ENCODE data around the gene TNKS2. TPM values are rescaled to one million over a fixed set of nuclear protein-coding genes. Genes with fewer than 3 reads are reported as not detected.

Gene TNKS2
- total and polyA plus RNA-seq, 10 donors = 12.4 to 78.2 (median 55.6) TPM

GRCh38 chr10:91759581-91759986 is 38.6 kb upstream of the TNKS2 start:
- Histone ChIP-seq H3K36me3 (no peaks in the 10 kb centered on the region), H3K27me3 (replicated peaks in 1 of 7) (no peaks in the 10 kb centered on the region), H3K4me3 (no peak overlapping the region), H3K9me3 (no peaks in the 10 kb centered on the region), H3K27ac (no peak overlapping the region), H3K4me1 (no peaks in the 10 kb centered on the region)
- 77 to 89% (median 87%) methylated on average over 5 of the region's 5 CpGs for WGBS, 5 donors
- TF ChIP-seq POLR2A (IDR thresholded peaks at IDR 0.05) (no peak), POLR2AphosphoS5 (IDR thresholded peaks at IDR 0.05) (no peak), CTCF (IDR thresholded peaks at IDR 0.05 in 8 of 11, conservative IDR thresholded peaks at IDR 0.05 in 3 of 11) (no peak)
- DNase-seq = no peak
- intact Hi-C loops (cut with DNase I; ENCODE audit: low total_unique reads) = loop anchor here (5.0 kb wide), 1 partner anchor 158 kb away; no protein-coding TSS in a partner anchor

- Histone ChIP-seq H3K27me3 (replicated peaks in 1 of 7) (no peaks in the 10 kb centered on the region), H3K4me1 (no peaks in the 10 kb centered on the region), H3K9me3 (no peaks in the 10 kb centered on the region), H3K4me3 (no peak overlapping the region), H3K27ac (no peak overlapping the region), H3K36me3 (no peaks in the 10 kb centered on the region)
- WGBS, 5 donors = 33 to 59% (median 56%) methylated on average over 1 of the region's 1 CpG
- no peak for DNase-seq
- intact Hi-C loops (cut with DNase I; ENCODE audit: low total_unique reads) = no loop called here
- TF ChIP-seq POLR2A (IDR thresholded peaks at IDR 0.05) = no peak
- TF ChIP-seq POLR2AphosphoS5 (IDR thresholded peaks at IDR 0.05) = no peak
- TF ChIP-seq CTCF (IDR thresholded peaks at IDR 0.05 in 8 of 11, conservative IDR thresholded peaks at IDR 0.05 in 3 of 11) = no peak
Measured at GRCh38 chr10:91761721-91762120, 36.5 kb upstream of the TNKS2 start.

- DNase-seq = no peak
- Histone ChIP-seq H3K4me1 (no peaks in the 10 kb centered on the region), H3K36me3 (no peaks in the 10 kb centered on the region), H3K9me3 (no peaks in the 10 kb centered on the region), H3K27ac (no peak overlapping the region), H3K4me3 (no peak overlapping the region), H3K27me3 (replicated peaks in 1 of 7) (no peaks in the 10 kb centered on the region)
- TF ChIP-seq POLR2A (IDR thresholded peaks at IDR 0.05) (no peak), POLR2AphosphoS5 (IDR thresholded peaks at IDR 0.05) (no peak), CTCF (IDR thresholded peaks at IDR 0.05 in 8 of 11, conservative IDR thresholded peaks at IDR 0.05 in 3 of 11) (no peak)
- intact Hi-C loops (cut with DNase I; ENCODE audit: low total_unique reads) = no loop called here
- 21 to 30% (median 26%) methylated on average over 1 of the region's 1 CpG for WGBS, 5 donors
Measured at GRCh38 chr10:91762878-91763277, 35.3 kb upstream of the TNKS2 start.

- no peaks in the 10 kb centered on the region for H3K36me3 ChIP-seq
- H3K4me1 ChIP-seq = no peaks in the 10 kb centered on the region
- H3K27ac ChIP-seq = no peak overlapping the region
- WGBS, 5 donors = 89 to 95% (median 93%) methylated on average over 7 of the region's 7 CpGs
- H3K4me3 ChIP-seq = no peak overlapping the region
- H3K9me3 ChIP-seq = no peaks in the 10 kb centered on the region
- DNase-seq = no peak
- no peaks in the 10 kb centered on the region for H3K27me3 ChIP-seq (replicated peaks in 1 of 7)
- TF ChIP-seq CTCF (IDR thresholded peaks at IDR 0.05 in 8 of 11, conservative IDR thresholded peaks at IDR 0.05 in 3 of 11) = no peak
- no peak for TF ChIP-seq POLR2AphosphoS5 (IDR thresholded peaks at IDR 0.05)
- no peak for TF ChIP-seq POLR2A (IDR thresholded peaks at IDR 0.05)
- intact Hi-C loops (cut with DNase I; ENCODE audit: low total_unique reads) = no loop called here
Measured at GRCh38 chr10:91766676-91767075, 31.6 kb upstream of the TNKS2 start.
